GM23248 (cell line): ENCODE measurements around the gene RFX4.

Experiments
- EZH2 ChIP-seq: fragments of 200-600 bp; sonication (generic); IDR thresholded peaks from 2 replicates; pipeline ENCODE4 v1.6.1; 2018; ENCODE audit warnings: antibody characterized with exemption, mild to moderate bottlenecking; ENCODE audit not compliant: insufficient read depth, poor library complexity, severe bottlenecking
- EZH2phosphoT487 ChIP-seq: fragments of 200-600 bp; sonication (generic); IDR thresholded peaks from 2 replicates; pipeline ENCODE4 v1.6.1; 2018; ENCODE audit warnings: antibody characterized with exemption, moderate library complexity, mild to moderate bottlenecking, low read depth; ENCODE audit not compliant: insufficient read depth

- no peak for TF ChIP-seq EZH2
- no peak for TF ChIP-seq EZH2phosphoT487
Observed at GRCh38 chr12:106675651-106676435, 93.0 kb downstream of the RFX4 start.
